ENCODE measurements around the gene RAB27A.
"Not testable (repeated sequence)": the region's sequence is repeated elsewhere in the genome, so short reads cannot be mapped to it uniquely, and the experiment has no call there.

RAB27A gene

GRCh38 chr15:55249885-55250284 is 39.7 kb downstream of the RAB27A start:
- not testable (repeated sequence) for DNase-seq

DNA sequence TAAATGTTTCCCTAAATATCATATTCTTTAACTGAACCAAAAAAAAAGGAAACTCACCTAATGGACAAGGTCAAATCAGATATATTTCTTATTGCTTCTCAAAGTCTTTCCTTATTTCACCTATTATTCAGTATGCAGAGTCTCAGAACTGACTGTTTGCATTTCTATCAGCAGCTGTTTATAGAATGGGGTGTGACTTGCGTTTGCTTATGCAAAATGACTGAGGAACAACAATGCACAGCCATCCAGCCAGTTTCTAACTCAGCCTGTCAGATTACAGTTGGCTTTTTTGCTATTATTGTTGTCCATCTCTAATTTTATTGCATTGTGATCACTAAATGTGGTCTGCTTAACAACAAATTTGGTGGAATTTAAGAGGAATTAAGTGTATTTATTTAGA is 40.7 kb downstream of the RAB27A start:
- DNase-seq: no peak

DNA sequence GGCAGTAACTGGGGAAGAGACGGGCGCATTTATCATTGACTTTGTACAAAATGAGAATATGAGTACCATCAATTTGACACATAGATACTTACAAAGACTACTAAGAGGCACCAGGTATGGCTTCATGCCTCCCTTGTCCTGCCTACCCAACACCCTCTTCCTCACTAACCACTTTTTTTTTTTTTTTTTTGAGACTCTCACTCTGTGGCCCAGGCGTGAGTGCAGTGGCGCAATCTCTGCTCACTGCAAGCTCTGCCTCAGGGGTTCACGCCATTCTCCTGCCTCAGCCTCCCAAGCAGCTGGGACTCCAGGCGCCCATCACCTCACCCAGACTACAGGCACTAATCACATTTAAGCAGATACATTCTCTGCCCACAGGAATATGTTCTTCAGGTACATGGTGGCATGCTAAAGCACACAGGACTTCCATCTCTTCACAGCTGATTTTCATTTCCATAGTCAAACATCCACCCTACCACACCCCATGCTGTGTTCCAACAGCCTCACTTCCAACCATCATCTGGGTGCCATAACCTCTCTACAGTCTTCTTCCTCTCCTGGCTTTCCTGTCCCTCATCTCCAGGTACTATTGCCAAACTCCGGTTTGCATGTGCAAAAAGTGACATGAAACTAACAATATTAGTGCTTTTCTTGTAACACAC is 41.7 kb downstream of the RAB27A start:
- DNase-seq: no peak

DNA sequence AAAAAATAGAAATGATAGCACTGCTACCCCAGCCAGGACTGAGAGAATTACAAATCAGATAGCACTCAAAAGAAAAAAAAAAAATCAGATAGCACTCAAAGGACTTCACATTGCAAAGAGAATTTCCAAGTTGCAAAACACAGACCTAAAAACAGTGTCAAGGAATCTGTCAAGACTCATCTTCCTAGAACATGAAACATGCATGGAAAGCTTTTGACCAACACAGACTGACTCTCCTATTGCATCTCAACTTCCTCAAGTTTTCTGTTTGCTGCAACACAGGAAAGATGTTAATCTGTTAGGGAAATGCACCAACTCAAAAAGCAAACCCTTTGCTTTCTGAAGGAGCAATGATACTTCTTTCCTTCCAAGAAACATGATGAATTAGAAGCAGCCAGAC is 42.3 kb downstream of the RAB27A start:
- no peak for DNase-seq

- no peak for DNase-seq
These were observed 43.0 kb downstream of the RAB27A start for GRCh38 chr15:55246567-55246966.

DNA sequence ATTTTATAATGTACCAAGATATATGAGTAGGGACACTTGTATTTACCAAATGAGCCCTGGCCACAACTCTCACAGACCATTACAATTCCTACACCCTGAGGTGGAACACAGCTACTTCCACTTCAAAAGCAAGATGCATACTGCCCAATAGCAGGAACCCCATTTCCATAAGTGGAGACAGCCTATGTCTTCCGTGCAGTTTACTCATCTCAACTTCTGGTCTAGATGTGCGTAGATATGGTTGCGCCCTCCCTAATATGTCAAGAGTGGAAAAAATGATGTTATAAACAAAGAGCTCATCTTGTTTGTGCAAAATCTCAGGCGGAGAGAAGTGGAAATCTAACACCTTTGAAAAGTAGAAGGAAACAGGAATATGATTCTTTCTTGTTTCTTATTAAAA is 44.6 kb downstream of the RAB27A start:
- DNase-seq: no peak

GRCh38 chr15:55241891-55242290 is 47.7 kb downstream of the RAB27A start:
- DNase-seq: no peak

GRCh38 chr15:55241186-55241585 is 48.4 kb downstream of the RAB27A start:
- DNase-seq: no peak

- no peak for DNase-seq
These were observed 49.4 kb downstream of the RAB27A start for GRCh38 chr15:55240125-55240760.

GRCh38 chr15:55239440-55240124 is 50.0 kb downstream of the RAB27A start:
- DNase-seq: no peak

- DNase-seq: no peak
These were observed 50.7 kb downstream of the RAB27A start for GRCh38 chr15:55238877-55239276.

- no peak for DNase-seq
These were observed 52.1 kb downstream of the RAB27A start for GRCh38 chr15:55237219-55238130.

- DNase-seq: no peak
These were observed 54.0 kb downstream of the RAB27A start for GRCh38 chr15:55235546-55236036.

DNA sequence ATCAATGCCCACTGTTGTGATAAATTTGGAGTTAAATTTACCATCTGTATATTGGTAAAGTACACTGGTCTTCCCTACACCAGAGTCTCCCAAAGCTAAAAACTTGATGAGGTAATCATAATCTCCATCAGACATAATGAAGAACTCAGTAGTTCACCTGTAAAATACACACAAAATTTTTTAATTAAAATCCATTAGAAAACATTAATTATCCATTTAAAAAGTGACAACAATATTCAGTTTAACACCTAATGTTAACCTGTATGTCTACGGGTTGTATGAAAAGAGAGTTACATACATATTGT is 54.9 kb downstream of the RAB27A start:
- no peak for DNase-seq

- no peak for DNase-seq
These were observed 55.4 kb downstream of the RAB27A start for GRCh38 chr15:55234104-55234799.

DNA sequence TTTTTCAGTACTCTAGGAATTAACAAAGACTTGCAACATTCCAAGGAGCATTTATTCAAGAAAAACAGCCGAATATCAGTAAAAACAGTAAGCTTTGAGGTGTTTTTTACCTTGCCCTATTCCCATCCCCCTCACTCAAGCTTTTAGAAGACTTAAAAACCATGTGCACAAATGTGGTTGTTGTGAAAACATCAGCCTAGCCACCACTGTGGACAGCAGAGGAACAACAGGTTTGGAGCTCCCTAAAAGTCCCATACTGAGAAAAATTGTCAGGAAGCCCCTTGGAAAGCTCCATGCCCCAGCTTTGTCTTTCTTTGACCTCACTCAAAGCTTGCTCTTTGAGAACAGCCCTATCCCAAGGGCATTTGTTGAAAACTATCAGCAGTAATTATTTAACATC is 58.2 kb downstream of the RAB27A start:
- no peak for DNase-seq

DNA sequence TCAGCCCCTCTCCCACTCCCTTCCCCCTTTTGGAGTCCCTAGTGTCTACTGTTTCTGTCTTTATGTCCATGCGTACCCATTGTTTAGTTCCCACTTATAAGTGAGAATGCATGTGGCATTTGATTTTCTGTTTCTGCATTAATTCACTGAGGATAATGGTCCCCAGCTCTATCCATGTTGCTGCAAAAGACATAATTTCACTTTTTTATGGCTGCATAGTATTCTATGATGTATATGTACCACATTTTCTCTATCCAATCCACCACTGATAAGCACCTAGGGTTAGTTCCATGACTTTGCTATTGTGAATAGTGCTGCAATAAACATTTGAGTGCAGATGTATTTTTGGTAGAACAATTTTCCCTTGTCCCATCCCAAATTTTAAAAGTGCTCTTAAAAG is 58.7 kb downstream of the RAB27A start:
- DNase-seq: no peak

DNA sequence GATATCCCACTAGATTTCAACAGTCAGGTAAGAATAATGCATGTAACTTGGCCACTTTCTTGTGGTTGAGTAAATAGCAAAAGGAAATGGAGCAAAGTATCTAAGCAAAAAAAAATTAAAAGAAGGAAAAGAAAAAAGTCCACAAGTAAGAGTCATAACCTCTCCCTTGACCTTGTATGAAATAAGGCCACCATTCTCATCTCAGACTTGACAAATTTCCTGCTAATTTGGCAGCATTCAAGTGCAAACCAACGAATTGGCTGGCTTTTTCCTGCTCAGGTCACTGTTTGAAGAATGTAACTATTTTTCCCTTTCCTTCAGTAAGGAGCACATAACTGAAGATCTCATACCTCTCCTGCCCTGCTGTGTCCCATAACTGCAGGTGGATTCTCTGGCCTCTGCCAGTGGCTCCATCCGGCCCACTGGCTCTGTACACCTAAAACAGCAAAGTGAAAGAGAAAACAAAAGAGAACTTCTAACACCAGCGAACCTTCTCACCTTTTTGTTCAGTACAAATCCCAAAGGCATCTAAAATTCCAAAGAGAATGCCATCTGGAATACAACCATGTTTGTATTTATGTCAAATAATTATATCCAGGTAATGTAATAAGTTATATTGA is 59.5 kb downstream of the RAB27A start:
- no peak for DNase-seq

DNA sequence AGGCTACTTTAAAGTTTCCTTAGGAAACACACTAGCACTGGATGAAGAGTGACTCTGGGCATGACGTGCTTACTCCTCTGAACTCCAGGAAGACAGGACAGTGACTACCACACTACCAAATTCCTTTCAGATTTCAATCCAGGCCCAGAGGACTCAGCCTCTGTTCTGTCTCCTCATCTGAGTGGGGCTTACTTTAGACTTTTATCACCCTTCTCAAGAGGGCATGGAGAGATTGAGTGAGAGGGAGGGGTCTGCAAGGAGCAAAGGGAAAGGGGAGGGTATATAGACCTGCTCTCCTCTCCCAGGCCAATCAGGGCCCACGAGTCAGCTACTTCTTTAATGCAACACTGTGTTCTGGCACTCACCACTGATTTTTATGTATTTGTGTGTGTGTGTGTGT is 63.5 kb downstream of the RAB27A start:
- no peak for DNase-seq

- no peak for DNase-seq
These were observed 64.7 kb downstream of the RAB27A start for GRCh38 chr15:55224892-55225291.

DNA sequence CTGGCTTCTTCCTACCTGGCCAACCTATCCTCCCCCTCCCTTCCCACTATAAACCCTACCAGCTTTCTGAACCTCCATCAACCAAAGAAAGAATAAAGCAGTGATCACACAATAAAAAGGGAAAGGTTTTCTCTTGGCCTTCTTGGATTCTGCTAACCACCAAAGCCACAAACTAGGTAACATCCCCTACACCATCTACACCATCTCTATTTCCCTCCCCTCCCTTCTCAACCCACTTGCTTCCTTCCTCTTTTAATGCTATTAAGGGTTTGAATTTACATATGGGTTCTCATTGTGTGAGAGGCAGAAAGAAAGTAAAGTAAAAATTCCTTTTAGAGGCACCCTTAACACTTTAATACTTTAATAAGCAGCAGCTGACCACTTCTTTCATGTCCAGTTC is 67.0 kb downstream of the RAB27A start:
- no peak for DNase-seq

All from activated CD4-positive, alpha-beta T cell treated with anti-CD3 and anti-CD28 coated beads for 48 hours (primary cell).